Brain pericyte (primary cell): ENCODE results near the gene ATP9B.

Experiments
- DNase-seq: peaks from one replicate; pipeline ENCODE4 v3.0.0-alpha.2; 2012; ENCODE audit warnings: low read depth, low spot score

Gene ATP9B

GRCh38 chr18:79396431-79397246 lies 327.4 kb downstream of the ATP9B start:
- no peak for DNase-seq

GRCh38 chr18:79397247-79397829 lies 328.1 kb downstream of the ATP9B start:
- DNase-seq, result no peak

DNA sequence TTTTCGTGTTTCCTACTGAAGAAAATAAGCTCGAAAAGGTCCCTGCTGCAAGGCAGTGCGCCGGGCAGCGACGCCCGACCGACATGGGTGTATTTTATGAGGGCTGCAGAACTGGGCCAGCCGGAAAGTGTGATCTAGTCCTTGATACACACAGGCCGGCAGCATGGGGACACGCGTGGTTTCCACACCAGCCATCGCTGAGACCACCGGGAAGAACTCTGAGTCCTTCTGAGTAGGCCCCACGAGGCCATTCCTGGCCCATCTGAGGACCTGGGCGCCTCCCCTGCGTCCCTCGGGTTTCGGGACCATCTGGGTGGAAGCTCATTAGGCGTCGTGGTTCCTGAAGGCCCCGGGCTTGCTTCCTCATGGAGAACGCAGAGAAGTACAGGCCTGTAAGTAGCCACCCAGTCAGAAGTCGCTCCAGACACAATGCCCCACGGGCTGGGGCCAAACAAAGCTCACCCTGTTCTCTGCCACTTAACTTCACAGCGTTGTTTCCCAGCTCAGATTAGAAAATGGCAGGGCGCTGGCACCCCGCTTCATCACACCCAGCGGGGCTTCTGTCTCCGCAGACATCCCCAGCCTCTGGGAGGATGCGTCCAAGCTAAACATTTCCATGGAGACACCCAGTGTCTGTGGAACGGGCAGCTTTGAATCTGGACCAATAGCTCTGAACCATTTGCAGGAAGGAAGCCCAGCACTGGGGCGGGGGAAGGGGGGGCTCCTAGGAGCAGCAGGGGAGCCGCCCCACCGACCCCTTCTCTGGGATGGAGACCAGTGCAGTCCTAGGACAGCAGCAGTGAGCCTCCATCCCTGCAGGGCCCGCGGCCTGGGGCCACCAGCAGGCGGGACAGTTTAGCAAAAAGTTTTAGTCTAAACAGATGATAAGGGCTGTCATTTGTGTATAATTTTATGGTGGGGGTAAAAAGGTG lies 328.9 kb downstream of the ATP9B start:
- no peak for DNase-seq

- no peak for DNase-seq
Observed at GRCh38 chr18:79399275-79400081, 330.3 kb downstream of the ATP9B start.

DNA sequence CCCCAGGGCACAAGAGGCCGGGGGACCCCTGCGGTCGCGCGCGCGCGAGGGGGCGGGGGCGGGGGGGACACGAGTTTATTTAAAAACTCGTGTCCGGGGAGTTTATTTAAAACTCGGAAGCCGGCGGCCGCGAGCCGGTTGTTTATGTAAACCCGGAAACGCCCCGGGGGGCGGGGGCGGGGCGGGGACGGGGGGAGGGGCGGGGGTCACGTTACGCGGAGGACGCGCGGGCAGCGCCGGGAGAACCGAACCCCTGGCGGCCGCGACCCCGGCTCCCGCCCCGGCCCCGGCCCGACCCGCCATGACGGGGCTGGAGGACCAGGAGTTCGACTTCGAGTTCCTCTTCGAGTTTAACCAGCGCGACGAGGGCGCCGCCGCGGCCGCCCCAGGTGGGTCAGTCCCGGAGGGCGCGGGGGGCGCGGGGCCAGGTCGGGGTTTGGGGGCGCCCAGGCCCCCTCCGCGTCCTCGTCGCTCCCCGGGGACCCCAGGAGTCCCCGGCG lies 330.9 kb downstream of the ATP9B start:
- DNase-seq, result no peak

- no peak for DNase-seq
Observed at GRCh38 chr18:79400591-79401381, 331.6 kb downstream of the ATP9B start.

DNA sequence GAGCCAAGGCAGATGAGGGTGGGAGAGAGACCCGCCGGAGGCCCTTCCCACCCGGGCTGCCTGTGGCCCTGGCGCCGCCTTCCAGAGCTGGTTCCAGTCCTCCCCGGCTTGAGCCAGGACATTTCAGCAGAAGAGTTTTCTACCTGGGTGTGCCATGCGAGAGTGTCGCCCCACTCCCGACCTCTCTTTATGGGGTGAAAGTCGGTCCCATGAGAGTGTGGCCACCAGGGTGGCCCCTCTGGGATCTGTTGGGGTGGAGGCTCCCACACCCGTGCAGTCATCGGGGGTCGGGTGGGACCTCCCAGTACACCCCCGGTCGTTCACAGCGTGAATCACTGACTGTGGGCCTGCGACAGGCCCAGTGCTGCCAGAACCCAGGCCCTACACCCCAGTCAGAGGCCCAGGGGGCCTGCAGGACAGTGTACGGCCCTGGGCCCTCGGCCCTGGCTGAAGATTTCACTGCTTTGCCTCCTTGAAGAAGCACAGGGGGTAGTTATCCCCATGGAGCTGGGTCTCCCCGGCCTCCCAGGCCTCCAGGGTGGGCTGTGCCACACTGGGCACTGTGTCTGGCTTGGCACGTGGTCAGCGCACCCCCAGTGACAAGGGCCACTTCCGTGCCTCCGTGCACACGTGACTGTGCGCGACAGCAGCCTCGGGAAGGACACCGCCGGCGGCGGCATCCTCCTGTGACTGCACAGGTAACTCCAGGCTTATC lies 332.5 kb downstream of the ATP9B start:
- DNase-seq, result no peak

DNA sequence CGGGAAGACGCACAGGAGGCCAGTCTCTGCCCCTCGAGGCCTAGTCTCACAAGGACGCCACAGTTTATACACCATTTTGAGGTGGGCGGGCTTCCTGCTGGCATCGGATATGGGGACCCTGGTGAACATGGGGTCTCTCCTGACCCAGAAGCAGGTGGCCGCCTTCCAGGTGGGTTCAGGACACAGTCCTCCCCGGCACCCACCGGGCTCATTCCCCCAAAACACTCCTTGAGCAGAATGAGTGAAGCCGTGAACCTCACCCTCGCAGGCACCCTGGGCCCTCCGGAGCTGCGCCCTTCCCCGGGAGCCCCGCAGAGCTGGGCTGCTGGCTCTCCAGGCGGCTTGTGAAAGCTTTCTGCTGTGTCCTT lies 333.0 kb downstream of the ATP9B start:
- DNase-seq, result no peak

DNA sequence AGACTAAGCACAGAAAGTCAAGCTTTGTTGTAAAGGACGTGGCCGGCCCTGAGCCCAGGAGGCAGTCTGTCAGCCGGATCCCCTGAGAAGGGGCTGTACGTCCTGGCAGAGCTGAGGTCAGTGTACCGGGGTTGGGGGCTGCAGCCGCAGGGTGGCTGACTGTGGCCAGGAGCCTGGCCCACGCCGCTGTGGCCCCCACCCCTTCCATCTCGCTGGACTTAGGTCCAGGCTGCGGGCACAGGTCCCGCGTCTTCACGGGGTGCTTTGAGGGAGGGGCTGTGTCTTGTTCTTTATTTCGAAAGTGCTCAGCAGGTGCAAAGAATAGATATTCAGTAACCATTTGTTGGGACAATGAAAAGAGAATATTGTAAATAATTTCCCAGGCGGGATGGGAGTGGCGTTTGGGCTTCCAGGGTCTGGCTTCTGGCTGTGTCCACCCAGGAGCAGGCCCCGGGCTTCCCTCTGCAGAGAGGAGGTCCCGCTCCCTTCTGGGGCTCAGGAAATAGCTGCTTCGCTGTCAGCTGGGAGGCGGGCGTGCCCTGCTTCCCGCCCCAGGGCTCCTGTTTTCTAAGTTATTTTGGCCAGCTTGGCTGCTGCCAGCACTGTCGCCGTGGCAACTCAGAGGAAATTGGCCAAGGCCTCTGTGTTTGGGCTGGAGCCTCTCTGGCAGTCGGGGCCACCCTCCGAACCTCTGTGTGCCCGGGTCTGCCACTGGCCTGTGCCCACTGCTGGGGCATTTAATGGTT lies 334.0 kb downstream of the ATP9B start:
- DNase-seq, result no peak

GRCh38 chr18:79403723-79404566 lies 334.8 kb downstream of the ATP9B start:
- DNase-seq, result no peak

GRCh38 chr18:79404567-79404910 lies 335.3 kb downstream of the ATP9B start:
- DNase-seq, result no peak

DNA sequence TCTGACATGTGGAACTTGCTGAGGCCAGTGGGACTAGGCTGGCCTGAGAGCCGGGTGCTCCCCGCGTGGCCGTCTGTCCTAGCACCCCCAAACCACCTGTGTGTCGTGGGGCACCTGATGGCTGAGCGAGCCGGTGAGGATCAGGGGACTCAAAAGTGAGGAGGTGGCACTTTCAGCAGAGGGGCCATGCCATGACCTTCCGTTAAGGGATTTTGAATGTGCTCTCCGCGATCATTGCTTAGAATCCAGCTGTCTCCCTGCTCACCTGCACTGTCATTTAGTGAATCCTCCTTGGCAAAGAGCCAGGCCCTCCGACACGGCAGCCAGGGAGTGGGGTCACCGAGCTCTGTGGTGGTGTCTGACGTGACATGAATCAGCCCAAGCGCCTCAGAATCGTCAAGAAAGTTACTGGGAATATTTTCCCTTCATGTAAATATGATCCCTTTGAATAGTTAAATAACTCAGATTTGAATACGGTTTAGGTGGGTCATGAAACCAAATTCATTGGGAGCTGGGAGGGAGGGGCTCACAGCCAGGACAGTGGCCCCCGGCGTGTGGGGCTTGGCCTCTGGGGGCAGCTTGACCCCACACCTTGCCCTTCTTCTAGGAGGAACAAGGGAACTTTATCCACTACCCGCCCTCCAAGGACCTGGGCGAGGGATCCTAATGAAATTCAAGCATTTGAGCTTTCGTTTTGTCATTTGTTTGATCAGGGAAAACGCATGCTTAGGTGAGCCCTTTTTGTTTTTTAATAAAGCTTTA lies 336.0 kb downstream of the ATP9B start:
- DNase-seq, result no peak

- no peak for DNase-seq
Observed at GRCh38 chr18:79405781-79406575, 336.8 kb downstream of the ATP9B start.

DNA sequence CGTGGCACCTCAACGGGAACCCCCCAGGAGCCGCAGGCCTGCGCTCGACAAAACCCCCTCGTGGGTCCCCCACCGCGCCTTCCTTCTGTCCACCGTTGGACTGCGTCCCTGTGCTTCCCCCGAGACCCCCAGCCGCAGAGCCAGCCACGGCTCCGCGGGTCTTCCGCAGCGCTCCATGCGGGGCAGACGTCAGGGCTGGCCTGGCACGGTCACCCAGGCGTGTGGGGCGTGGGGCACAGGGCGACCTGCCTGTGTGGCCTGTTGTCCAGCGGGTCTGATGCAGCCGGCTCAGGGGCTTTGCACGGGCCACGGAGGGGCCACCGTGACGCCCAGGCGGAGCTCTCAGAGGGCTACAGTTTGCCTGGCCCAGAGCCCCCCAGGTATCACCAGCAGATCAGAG lies 337.5 kb downstream of the ATP9B start:
- DNase-seq, result no peak

DNA sequence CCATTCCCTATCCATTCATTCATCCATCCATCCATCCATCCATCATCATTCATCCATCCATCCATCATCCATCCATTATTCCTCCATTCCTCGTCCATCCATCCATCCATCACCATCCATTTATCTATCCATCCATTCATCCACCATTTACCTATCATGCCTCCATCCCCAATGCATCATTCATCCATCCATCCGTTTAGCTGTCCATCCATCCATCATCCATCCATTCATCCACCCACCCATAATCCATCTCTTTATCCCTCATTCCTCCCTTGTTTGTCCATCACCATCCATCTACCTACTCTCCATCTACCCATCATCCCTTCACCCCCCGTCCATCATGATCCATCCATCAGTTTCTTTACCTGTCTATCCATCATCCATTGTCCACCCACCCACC lies 340.1 kb downstream of the ATP9B start:
- DNase-seq, result no peak

DNA sequence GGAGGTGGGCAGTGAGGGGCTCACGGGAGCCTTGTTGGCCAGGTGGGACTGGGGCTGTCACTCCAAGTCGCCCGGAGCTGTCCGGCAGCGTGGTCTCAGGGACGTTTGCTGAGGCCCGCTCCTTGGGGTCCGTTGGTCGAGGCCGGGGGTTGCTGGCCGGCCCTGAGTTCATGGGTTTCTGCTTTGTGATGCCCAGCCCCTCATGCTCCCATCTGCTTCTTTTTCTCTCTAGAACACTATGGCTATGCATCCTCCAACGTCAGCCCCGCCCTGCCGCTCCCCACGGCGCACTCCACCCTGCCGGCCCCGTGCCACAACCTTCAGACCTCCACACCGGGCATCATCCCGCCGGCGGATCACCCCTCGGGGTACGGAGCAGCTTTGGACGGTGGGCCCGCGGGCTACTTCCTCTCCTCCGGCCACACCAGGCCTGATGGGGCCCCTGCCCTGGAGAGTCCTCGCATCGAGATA lies 341.0 kb downstream of the ATP9B start:
- DNase-seq, result no peak
